ENCODE results near the gene SPTBN5.

Gene SPTBN5

DNA sequence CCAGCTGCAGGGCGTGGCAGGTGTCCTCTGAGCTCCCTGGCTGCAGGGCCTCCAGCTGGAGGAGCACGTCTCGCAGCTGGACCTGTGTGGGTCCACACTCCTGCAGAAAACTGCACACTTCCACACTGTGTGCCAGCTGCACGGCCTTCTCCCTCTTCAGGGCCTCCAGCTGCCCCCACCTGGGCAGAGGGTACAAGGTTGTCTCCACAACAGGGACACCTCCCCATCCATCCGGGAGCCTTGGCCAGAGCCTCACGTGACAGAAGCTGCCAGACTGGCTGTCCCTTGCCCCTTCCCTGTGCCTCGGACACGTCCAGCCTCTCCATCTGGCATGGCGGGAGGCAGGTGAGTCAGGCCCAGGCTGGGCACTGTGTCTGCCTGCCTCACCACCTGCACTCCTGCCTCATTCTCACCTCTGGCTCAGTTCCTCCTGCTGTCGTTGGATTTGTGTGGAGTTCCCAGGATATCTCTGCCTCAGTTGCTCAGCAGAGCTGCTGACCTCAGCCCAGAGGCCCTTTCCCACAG, 14.5 kb downstream of the SPTBN5 start:
- peaks cover 0 to 6% of the 10 kb centered on the region in 2 experiments for H3K4me1 ChIP-seq (ENCODE audit: control insufficient read depth in 1 of 2, insufficient read depth in 1 of 2, low read depth in 1 of 2, low read length in 1 of 2)
- H3K27me3 ChIP-seq: peaks cover 45% of the 10 kb centered on the region
- TF ChIP-seq, protein P1, sequence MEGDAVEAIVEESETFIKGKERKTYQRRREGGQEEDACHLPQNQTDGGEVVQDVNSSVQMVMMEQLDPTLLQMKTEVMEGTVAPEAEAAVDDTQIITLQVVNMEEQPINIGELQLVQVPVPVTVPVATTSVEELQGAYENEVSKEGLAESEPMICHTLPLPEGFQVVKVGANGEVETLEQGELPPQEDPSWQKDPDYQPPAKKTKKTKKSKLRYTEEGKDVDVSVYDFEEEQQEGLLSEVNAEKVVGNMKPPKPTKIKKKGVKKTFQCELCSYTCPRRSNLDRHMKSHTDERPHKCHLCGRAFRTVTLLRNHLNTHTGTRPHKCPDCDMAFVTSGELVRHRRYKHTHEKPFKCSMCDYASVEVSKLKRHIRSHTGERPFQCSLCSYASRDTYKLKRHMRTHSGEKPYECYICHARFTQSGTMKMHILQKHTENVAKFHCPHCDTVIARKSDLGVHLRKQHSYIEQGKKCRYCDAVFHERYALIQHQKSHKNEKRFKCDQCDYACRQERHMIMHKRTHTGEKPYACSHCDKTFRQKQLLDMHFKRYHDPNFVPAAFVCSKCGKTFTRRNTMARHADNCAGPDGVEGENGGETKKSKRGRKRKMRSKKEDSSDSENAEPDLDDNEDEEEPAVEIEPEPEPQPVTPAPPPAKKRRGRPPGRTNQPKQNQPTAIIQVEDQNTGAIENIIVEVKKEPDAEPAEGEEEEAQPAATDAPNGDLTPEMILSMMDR (IDR thresholded peaks at IDR 0.05): no peak
- no peaks in the 10 kb centered on the region for H3K9me3 ChIP-seq
- no peak overlapping the region for H3K4me3 ChIP-seq (ENCODE audit: low read depth in 1 of 2, low read length in 1 of 2)
- H3K27ac ChIP-seq: no peak overlapping the region
- no peaks in the 10 kb centered on the region for H3K36me3 ChIP-seq

DNA sequence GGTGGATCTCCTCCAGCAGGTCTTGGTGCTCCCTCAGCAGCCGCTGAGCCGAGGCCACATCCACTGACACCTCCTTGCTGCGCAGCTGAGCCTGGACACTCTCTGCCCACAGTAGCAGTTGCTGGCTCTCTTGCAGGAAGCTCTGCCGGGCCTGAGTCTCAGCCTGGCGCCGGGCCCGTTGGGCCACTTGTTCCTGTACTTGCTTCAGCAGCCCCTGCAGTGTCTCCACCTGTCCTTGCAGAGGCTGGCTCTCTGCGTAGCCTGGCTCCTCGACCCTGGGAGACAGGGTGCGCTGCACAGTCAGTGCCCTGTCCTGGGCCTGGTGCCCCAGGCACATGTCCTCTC, 15.5 kb downstream of the SPTBN5 start:
- peaks cover 0 to 6% of the 10 kb centered on the region in 2 experiments for H3K4me1 ChIP-seq (ENCODE audit: control insufficient read depth in 1 of 2, insufficient read depth in 1 of 2, low read depth in 1 of 2, low read length in 1 of 2)
- H3K27me3 ChIP-seq: peaks cover 42% of the 10 kb centered on the region
- H3K36me3 ChIP-seq: no peaks in the 10 kb centered on the region
- H3K4me3 ChIP-seq (ENCODE audit: low read depth in 1 of 2, low read length in 1 of 2): no peak overlapping the region
- no peak overlapping the region for H3K27ac ChIP-seq
- TF ChIP-seq, protein P1 (IDR thresholded peaks at IDR 0.05): no peak
- H3K9me3 ChIP-seq: no peaks in the 10 kb centered on the region

DNA sequence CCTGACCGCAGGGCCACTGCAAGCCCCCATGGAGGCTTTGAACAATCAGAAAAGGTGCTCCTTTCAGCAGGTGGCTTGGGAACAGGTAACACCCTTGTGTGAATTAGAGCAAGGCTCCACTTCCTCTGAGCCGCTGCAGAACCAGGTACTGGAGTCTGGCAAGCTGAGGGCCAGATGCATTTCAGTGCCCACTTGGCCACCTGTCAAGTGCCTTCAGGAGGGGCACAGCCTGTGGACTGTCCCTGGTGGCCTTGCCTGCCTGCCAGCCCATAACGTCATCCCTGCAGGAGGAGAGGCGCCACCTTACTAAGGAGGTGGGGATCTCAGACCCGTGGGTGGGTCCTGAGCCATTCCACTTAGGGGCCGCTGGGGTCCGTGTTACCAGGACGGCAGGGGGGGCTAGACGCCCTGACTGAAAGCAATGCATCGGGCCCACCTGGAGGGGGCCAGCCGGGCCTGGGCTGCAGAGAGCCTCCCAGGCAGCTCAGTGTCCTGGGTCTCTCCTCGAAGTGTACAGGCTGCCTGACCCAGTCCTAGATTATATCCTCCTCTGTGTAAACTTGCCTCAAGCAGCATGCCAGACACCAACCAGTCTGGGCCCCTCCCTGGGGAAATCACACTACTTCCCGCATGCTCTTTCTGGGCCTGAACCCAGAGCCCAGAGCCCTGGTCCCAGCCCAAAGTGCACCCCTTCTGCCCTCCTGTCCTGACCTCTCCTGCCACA, 16.1 kb downstream of the SPTBN5 start:
- H3K9me3 ChIP-seq: no peaks in the 10 kb centered on the region
- no peak overlapping the region for H3K4me3 ChIP-seq (ENCODE audit: low read depth in 1 of 2, low read length in 1 of 2)
- no peaks in the 10 kb centered on the region for H3K36me3 ChIP-seq
- no peak overlapping the region for H3K27ac ChIP-seq
- H3K4me1 ChIP-seq (ENCODE audit: control insufficient read depth in 1 of 2, insufficient read depth in 1 of 2, low read depth in 1 of 2, low read length in 1 of 2): peaks cover 0 to 6% of the 10 kb centered on the region in 2 experiments
- TF ChIP-seq, protein P1 (IDR thresholded peaks at IDR 0.05): no peak
- peaks cover 37% of the 10 kb centered on the region for H3K27me3 ChIP-seq

DNA sequence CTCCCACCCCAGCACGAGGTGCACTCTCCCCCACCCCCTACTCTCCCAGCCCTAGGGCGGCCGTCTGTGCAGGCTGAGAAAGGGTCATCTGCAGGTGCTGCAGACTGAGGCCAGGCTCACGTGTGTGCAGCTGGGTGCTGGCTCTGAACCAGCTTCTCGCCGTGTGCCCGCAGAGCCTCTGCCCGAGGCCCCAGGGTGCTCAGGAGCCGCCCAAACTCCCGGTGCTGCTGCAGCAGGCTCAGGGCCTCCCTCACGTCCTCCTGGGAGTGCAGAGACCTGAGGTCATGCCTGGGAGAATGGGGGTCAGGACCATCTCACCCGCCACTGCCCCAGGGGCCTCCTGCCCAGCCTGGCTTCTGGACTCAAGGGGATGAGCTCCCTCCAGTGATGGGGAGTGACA, 17.2 kb downstream of the SPTBN5 start:
- Histone ChIP-seq H3K4me3 (ENCODE audit: low read depth in 1 of 2, low read length in 1 of 2) (no peak overlapping the region), H3K27ac (no peak overlapping the region), H3K36me3 (no peaks in the 10 kb centered on the region), H3K4me1 (ENCODE audit: control insufficient read depth in 1 of 2, insufficient read depth in 1 of 2, low read depth in 1 of 2, low read length in 1 of 2) (no peaks in the 10 kb centered on the region), H3K9me3 (no peaks in the 10 kb centered on the region), H3K27me3 (peaks cover 26% of the 10 kb centered on the region)
- TF ChIP-seq, protein P1 (IDR thresholded peaks at IDR 0.05): no peak

DNA sequence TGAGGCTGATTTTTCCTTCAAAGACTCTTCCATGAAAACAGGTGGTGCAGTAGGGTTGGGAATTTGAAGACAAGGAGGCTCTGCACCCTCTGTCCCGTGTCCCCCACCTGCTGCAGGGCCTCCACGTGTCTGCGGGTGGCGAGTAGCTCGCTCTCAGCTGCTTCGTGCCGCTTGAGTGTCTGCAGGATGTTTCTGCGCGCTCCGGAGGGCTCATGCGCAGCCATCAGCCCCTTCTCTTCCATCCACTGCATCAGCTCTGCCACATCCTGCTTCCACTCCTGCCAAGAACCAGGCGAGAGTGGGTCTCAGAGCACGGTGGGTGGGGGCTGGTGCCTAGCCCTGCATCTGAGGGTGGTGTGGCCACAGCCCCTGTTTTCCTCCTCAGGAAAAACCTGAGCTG, 17.8 kb downstream of the SPTBN5 start:
- H3K4me3 ChIP-seq (ENCODE audit: low read depth in 1 of 2, low read length in 1 of 2): no peak overlapping the region
- no peak overlapping the region for H3K27ac ChIP-seq
- no peaks in the 10 kb centered on the region for H3K36me3 ChIP-seq
- H3K27me3 ChIP-seq: peaks cover 19% of the 10 kb centered on the region
- H3K9me3 ChIP-seq: no peaks in the 10 kb centered on the region
- TF ChIP-seq, protein P1 (IDR thresholded peaks at IDR 0.05): no peak
- H3K4me1 ChIP-seq (ENCODE audit: control insufficient read depth in 1 of 2, insufficient read depth in 1 of 2, low read depth in 1 of 2, low read length in 1 of 2): no peaks in the 10 kb centered on the region
